Skeletal muscle satellite cell (primary cell): ENCODE results near the gene GBF1.

Experiments
- H3K27me3 ChIP-seq: 2 replicates; pipeline ENCODE4 v1.7.0; 2013; ENCODE audit warnings: low read length; ENCODE audit not compliant: control insufficient read depth, insufficient read depth
- H3K36me3 ChIP-seq: 2 replicates; pipeline ENCODE4 v1.7.0; 2013; ENCODE audit warnings: mild to moderate bottlenecking, control low read depth, low read length; ENCODE audit not compliant: insufficient read depth
- H3K4me1 ChIP-seq: 2 replicates; pipeline ENCODE4 v1.7.0; 2013; ENCODE audit warnings: low read length; ENCODE audit not compliant: control insufficient read depth, insufficient read depth
- H3K4me2 ChIP-seq: 2 replicates; pipeline ENCODE4 v1.7.0; 2013; ENCODE audit warnings: mild to moderate bottlenecking, low read length
- H3K4me3 ChIP-seq: 2 replicates; pipeline ENCODE4 v1.7.0; 2013; ENCODE audit warnings: low read length
- H3K9ac ChIP-seq: 2 replicates; pipeline ENCODE4 v1.7.0; 2013; ENCODE audit warnings: mild to moderate bottlenecking, low read depth, low read length, moderate library complexity
- H3K9me3 ChIP-seq: replicated peaks from 2 replicates; pipeline ENCODE4 v1.7.0; 2013; ENCODE audit warnings: mild to moderate bottlenecking, control low read depth, low read length

Gene GBF1

DNA sequence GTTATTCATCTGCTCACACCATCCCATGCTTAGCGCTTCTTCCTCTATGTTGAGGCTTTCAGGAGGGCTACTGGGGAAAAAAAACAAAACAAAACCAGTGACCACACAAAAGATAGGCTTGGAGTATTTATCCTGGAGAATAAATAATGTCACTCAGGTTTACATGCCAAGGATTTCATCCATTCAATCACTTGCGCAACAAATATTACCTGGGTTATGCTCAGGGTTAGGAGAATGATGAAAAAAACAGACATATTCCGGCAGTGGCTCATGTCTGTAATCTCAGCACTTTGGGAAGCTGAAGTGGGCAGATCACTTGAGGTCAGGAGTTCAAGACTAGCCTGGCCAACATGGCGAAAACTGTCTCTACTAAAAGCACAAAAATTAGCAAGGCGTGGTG is 22.5 kb upstream of the GBF1 start:
- Histone ChIP-seq H3K9me3 (no peaks in the 10 kb centered on the region), H3K36me3 (no peaks in the 10 kb centered on the region), H3K4me3 (no peak overlapping the region), H3K4me2 (no peak overlapping the region), H3K9ac (no peak overlapping the region), H3K27me3 (peaks cover 15% of the 10 kb centered on the region), H3K4me1 (peaks cover 24% of the 10 kb centered on the region)

DNA sequence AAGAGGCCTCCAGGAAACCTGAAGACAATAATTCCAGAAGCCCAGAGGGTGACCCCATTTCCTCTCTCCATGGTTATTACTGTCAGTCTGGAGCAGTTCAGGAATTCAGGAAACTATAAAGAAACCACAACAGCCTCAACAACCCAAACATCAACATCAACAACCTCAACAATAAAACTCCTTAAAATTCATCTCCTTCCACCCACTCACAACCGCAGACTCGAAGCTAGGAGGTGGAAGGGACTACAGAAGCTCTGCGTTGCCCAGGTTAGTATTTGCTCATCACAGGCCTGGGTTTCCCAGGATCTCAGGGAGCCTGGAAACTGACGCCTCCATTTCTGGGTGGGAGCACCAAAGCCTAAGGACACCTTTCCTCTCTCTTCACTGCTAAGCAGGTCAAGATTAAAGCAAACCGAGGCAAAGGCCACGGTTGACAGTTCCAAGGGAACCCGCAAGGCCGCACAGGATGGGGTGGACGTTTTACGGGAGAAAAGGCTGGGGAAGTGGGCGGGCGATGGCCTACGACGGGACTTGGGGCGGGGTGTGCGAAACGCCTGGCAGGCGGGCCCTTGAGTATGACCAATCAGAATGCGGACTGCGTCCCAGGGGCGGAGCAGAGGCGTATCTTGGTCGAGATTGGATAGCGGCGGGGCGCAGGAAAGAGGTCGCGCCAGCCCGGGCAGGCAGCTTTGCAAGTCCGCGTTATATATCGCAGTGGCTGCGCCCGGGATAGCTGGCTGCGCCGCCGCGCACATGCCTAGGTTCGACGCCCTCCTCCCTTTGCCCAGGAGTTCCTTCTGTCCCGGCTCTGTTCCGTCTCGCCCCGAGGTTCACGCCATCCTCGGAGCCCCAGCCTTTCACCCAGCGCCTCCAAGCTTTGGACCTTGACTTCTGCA is 19.4 kb upstream of the GBF1 start, which contains the start of gene ELOVL3:
TSS of gene ELOVL3 (plus strand) at position 654 of the 896 bp plus-strand sequence. CDS start 250 bp downstream, outside the sequence.
- H3K4me3 ChIP-seq: peak within 1 kb of the TSS; percentile 60
- no peaks in the 10 kb centered on the region for H3K9me3 ChIP-seq
- H3K27me3 ChIP-seq: peaks cover 10% of the 10 kb centered on the region
- H3K4me1 ChIP-seq: peaks cover 35% of the 10 kb centered on the region
- peak within 1 kb of the TSS; percentile 65 for H3K9ac ChIP-seq
- peak within 1 kb of the TSS; percentile 78 for H3K4me2 ChIP-seq
- no peaks in the 10 kb centered on the region for H3K36me3 ChIP-seq

DNA sequence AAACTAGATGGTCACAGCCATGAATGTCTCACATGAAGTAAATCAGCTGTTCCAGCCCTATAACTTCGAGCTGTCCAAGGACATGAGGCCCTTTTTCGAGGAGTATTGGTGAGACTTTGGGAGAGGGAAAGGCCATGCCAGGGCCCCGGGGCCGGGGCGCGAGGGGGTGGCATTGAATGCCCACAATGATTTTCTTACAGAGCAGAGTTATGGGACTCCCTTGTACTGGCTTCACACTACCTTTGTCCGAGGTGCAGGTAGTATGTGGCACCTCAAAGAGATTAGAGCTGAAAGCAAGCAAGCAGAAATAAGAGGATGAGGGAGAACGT is 18.8 kb upstream of the GBF1 start:
- peaks cover 37% of the 10 kb centered on the region for H3K4me1 ChIP-seq
- no peaks in the 10 kb centered on the region for H3K36me3 ChIP-seq
- peak overlapping the region; percentile 56 for H3K4me3 ChIP-seq
- peaks cover 6% of the 10 kb centered on the region for H3K27me3 ChIP-seq
- no peak overlapping the region for H3K9ac ChIP-seq
- peak overlapping the region; percentile 78 for H3K4me2 ChIP-seq
- H3K9me3 ChIP-seq: no peaks in the 10 kb centered on the region

DNA sequence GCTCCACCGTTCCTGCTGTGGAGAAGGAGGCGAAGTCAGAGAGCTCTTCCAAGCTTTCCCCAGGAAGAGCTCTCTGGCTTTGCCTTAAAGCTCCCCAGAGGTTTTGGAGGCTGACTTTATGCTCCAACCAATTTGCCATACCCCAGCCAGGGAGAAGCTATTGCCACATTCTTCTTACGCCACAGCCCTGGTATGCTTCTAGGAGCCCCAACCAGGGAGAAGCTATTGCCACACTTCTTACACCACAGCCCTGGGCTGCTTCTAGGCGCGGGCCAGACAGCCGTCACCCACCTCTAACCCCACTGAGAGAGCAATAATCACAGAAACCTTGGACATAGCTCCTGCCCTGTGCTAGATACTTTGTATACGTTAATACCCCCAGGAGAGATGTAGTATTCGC is 18.3 kb upstream of the GBF1 start:
- Histone ChIP-seq H3K4me3 (peak overlapping the region; percentile 56), H3K9me3 (no peaks in the 10 kb centered on the region), H3K4me1 (peaks cover 37% of the 10 kb centered on the region), H3K27me3 (peaks cover 6% of the 10 kb centered on the region), H3K4me2 (peak overlapping the region; percentile 78), H3K9ac (no peak overlapping the region), H3K36me3 (no peaks in the 10 kb centered on the region)

DNA sequence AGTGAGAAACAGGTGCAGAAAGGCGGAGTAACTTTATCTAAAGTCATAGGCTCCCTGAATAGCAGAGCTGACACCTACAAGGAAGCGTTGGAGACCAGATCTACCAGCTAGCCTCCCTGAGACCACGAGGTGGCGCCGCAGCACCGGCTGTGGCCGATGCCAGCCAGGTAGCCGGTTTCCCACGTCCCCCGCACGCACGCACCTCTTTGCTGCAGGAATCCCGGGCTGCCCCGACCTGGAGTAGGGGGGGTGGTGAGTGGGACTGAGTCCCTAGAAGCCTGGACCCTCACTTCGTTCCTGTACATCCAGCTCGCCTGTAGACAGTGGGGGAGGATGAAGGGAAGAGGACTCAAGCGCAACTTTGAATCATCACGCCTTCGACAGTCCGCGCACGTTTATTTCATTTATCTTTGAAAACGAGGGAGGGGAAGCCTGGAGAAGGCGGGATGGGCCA is 15.5 kb upstream of the GBF1 start:
- Histone ChIP-seq H3K4me3 (peak overlapping the region; percentile 67), H3K4me1 (peaks cover 45% of the 10 kb centered on the region), H3K27me3 (no peaks in the 10 kb centered on the region), H3K9ac (peak overlapping the region; percentile 67), H3K36me3 (no peaks in the 10 kb centered on the region), H3K9me3 (no peaks in the 10 kb centered on the region), H3K4me2 (peak overlapping the region; percentile 86)

DNA sequence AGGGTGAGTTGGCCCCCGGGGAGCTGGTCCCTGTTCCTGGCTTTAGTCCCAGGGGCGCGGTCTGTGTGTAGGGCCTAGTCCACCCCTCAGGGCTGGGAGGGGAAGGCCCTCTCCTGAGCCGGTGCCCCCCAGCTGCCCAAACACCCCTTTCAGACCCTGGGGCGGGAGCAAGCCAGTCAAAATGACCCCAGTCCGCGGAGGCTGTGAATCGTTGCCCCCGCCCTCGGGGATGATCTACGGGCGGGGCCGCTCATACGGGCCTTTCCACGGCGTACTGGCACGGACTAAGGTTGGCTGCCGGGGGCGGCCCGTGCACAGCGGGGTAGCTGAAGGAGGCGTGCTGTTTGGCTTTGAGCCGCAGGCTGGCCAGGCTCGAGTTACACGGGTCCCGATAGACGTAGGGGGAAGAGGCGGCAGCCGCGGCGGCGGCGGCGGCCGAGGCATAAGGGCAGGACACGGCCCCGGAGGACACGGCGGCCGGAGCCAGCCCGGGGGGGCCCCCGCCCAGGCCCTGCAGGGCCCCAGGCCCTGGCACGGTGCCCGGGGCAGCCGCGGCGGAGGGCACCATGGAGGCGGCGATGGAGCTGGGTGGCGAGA is 15.0 kb upstream of the GBF1 start:
- Histone ChIP-seq H3K4me1 (peaks cover 46% of the 10 kb centered on the region), H3K36me3 (no peaks in the 10 kb centered on the region), H3K27me3 (no peaks in the 10 kb centered on the region), H3K4me2 (peak overlapping the region; percentile 86), H3K4me3 (peak overlapping the region; percentile 67), H3K9me3 (no peaks in the 10 kb centered on the region), H3K9ac (peak overlapping the region; percentile 67)

DNA sequence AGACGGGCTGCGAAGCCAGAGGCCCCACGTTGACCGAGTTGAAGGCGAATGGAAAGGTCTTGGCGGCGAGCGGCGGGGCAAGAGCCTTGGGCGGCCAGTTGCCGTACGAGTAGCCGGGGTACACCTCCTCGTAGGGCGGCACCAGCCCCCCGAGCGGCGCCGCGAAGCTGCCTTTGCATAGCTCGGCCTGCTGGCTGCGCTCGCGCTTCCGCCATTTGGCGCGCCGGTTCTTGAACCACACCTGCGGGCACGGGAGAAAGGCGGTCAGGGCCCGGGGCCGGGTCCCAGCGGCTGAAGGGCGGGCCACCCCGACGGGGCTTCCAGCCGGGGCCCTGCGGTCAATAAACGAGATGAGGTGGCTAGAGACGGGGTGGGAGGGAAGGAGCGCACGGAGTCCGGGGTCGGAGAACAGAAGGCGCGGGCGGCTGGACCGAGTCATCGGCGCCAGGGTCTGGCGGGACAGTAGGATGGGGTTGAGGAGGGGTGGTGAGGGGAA is 14.4 kb upstream of the GBF1 start:
- Histone ChIP-seq H3K9me3 (no peaks in the 10 kb centered on the region), H3K4me1 (peaks cover 46% of the 10 kb centered on the region), H3K4me2 (peak overlapping the region; percentile 86), H3K9ac (peak overlapping the region; percentile 67), H3K36me3 (no peaks in the 10 kb centered on the region), H3K4me3 (peak overlapping the region; percentile 67), H3K27me3 (no peaks in the 10 kb centered on the region)

DNA sequence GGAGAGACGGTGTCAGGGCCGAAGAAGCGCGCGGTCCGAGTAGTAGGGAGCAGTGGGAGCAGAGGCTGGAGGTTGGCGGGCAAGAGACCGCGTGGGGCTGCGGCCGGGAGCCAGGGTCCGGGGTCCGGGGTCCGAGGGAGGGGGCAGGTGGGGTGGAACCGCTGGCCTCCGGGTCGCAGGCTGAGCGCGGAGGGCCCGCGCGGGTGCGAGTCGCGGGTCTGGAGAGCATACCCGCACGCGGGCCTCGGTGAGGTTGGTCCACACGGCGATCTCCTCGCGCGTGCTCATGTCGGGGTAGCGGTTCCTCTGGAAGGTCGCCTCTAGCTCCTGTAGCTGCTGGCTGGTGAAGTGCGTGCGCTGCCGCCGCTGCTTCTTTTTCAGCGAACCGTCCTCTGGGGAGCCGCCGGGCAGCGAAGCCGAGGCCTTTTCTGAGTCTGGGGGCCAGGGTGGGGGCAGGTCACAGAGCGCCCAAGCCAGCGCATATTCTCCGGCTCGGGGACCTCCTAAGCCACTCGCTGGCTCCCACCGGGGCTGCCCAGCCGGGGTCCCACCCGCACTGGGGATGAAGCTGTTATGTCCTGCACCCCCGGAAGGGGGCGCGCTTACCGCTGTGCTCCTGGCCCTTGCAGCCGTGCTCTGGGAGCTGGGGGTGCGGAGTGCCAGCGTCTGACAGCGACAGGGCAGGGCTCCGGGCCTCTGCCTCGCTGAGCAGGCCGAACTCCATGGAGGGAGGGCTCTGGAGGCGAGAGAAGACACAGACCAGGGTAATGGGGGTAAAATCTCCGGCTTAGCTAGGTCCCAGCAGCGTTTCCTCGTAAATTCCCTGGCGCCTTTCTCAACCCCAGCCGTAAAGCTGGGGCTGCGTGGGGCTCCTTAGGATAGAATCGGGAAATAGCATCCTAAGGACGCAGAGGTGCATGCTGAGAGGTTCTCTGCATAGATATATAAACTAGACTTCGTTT is 13.7 kb upstream of the GBF1 start:
- Histone ChIP-seq H3K27me3 (no peaks in the 10 kb centered on the region), H3K4me2 (no peak overlapping the region), H3K36me3 (no peaks in the 10 kb centered on the region), H3K4me1 (peaks cover 47% of the 10 kb centered on the region), H3K4me3 (no peak overlapping the region), H3K9ac (no peak overlapping the region), H3K9me3 (no peaks in the 10 kb centered on the region)

DNA sequence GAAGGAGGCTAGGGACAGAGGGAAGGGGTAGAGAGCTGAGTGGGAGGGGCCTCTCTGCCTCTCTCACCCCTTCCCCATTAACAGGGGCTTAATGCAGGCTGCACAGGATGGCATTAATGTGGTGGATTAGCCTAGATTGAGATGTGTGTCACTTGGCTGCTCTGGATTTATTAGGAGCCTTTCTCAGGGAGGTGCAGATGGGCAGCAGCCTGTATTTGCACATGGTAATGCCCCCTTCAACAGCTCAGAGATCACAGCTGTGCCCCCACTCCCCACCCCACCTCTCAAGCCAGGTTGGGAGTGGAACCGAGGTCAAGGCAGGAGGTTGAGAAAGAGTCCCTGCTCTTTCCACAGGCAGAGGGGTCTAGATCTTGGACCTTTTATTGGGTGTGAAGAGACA is 11.3 kb upstream of the GBF1 start:
- Histone ChIP-seq H3K27me3 (no peaks in the 10 kb centered on the region), H3K9me3 (no peaks in the 10 kb centered on the region), H3K9ac (no peak overlapping the region), H3K4me3 (no peak overlapping the region), H3K4me2 (no peak overlapping the region), H3K4me1 (peaks cover 51% of the 10 kb centered on the region), H3K36me3 (no peaks in the 10 kb centered on the region)

DNA sequence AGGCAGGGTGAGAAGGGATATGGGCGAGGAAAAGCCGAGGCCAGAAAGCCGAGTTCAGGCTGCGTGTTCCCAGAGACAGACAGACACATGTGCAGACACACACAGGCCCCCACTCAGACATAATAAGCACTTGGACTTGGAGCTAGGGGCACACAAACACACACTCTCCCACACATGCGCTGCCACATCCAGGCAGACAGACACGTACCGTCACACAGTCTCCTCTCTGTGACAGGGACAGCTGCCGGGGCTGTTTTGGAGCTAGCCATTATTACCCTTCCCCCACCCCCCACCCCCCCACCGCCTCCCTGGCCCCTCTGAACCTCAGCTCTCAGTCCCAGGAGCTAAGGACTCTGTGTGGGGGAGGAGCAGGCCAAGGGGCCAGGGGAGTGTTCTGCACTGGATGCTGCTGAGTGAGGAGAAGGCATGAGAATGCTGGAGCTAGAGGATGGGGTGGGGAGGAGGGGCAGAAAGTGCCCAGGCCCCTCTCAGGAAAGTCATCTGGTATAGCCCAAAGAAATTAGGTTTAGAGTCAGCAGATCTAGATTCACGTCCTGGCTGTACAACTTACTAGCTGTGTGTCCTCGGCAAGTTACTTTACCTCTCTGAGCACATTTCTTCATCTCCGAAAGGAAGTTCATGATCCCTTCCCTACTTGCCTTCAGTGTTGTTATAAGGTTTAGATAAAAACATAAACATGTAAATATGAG is 10.3 kb upstream of the GBF1 start:
- H3K9me3 ChIP-seq: no peaks in the 10 kb centered on the region
- no peaks in the 10 kb centered on the region for H3K27me3 ChIP-seq
- H3K4me2 ChIP-seq: peak overlapping the region; percentile 77
- peak overlapping the region; percentile 15 for H3K4me3 ChIP-seq
- no peaks in the 10 kb centered on the region for H3K36me3 ChIP-seq
- H3K9ac ChIP-seq: peak overlapping the region; percentile 3
- H3K4me1 ChIP-seq: peaks cover 53% of the 10 kb centered on the region
